ENCODE measurements around the gene DMGDH. TPM values are rescaled to one million over a fixed set of nuclear protein-coding genes. Genes with fewer than 3 reads are reported as not detected.

Gene DMGDH
- total RNA-seq, 1 experiment from 2014 or later: not detected

- Histone ChIP-seq H3K9ac (ENCODE audit: extremely low read depth, insufficient read length, low read length) (no peak within 1 kb of the TSS), H3K56ac (ENCODE audit: insufficient read length, low read depth, low read length) (no peak within 1 kb of the TSS)
- peaks cover 54% of the 10 kb centered on the region for H3K27me3 Mint-ChIP-seq (ENCODE audit: low read depth)
These were observed 42.0 kb upstream of the DMGDH start, which contains the start of gene BHMT for GRCh38 chr5:79111387-79111959. BHMT (plus strand) TSS chr5:79111809; CDS start chr5:79111886, 77 bp downstream.

More at GRCh38 chr5:79111387-79111959, 42.0 kb upstream of the DMGDH start, which contains the start of gene BHMT:
- Histone ChIP-seq H2BK20ac (ENCODE audit: low read depth, low read length, poor library complexity, severe bottlenecking) (no peak within 1 kb of the TSS), H3K18ac (ENCODE audit: insufficient read length, low read depth, low read length) (no peak within 1 kb of the TSS), H3T11ph (ENCODE audit: low read length) (no peak within 1 kb of the TSS), H3K79me2 (ENCODE audit: insufficient read depth, low read length) (no peaks in the 10 kb centered on the region), H2BK5ac (ENCODE audit: insufficient read length, low read length) (no peak within 1 kb of the TSS), H4K5ac (ENCODE audit: insufficient read length, low read depth, low read length) (no peak within 1 kb of the TSS), H4K91ac (ENCODE audit: insufficient read length, low read depth, low read length) (no peak within 1 kb of the TSS), H3K27ac (ENCODE audit: insufficient read length, low read depth, low read length) (no peak within 1 kb of the TSS), H3K14ac (ENCODE audit: insufficient read depth, low read length) (no peak within 1 kb of the TSS), H4K20me1 (ENCODE audit: control insufficient read depth, insufficient read depth, insufficient read length) (no peaks in the 10 kb centered on the region), H2BK12ac (ENCODE audit: insufficient read length, low read depth, low read length) (no peak within 1 kb of the TSS), H3K4ac (ENCODE audit: low read depth, low read length) (no peak within 1 kb of the TSS), H3K27me3 (ENCODE audit: insufficient read depth, low read length) (peaks cover 13% of the 10 kb centered on the region; the same call in 1 of the 2 replicates), H2BK15ac (ENCODE audit: low read depth, low read length) (no peak within 1 kb of the TSS; the same call in 1 of the 2 replicates), H3K23me2 (ENCODE audit: insufficient read length, low read depth, low read length, poor library complexity, severe bottlenecking) (peaks cover 11% of the 10 kb centered on the region), H3K4me2 (ENCODE audit: insufficient read depth, insufficient read length, low read length) (peak within 1 kb of the TSS; percentile 49), H2AFZ (ENCODE audit: low read length) (no peak within 1 kb of the TSS), H3K9me3 (ENCODE audit: control insufficient read depth, low read depth, low read length) (no peaks in the 10 kb centered on the region), H4K8ac (replicated peaks; ENCODE audit: insufficient read length, low read depth, low read length) (no peak within 1 kb of the TSS), H2AK5ac (ENCODE audit: insufficient read length, low read length) (no peak within 1 kb of the TSS), H3K4me1 (ENCODE audit: insufficient read depth, low read length) (no peaks in the 10 kb centered on the region; the same call in none of the 2 replicates), H3K23ac (ENCODE audit: insufficient read length, low read depth, low read length) (no peak within 1 kb of the TSS), H2BK120ac (ENCODE audit: low read depth, low read length, poor library complexity, severe bottlenecking) (no peak within 1 kb of the TSS), H3K79me1 (ENCODE audit: insufficient read depth, low read depth, low read length, poor library complexity, severe bottlenecking) (no peaks in the 10 kb centered on the region)
- DNase-seq: peak; percentile 61
- Mint-ChIP-seq H3K4me1 (peaks cover 7 to 9% of the 10 kb centered on the region in 2 experiments), H3K27ac (no peak within 1 kb of the TSS), H3K9me3 (no peaks in the 10 kb centered on the region), H3K36me3 (ENCODE audit: insufficient read depth in 1 of 3, low read depth in 3 of 3) (no peaks in the 10 kb centered on the region), H3K4me3 (peak within 1 kb of the TSS; percentile 70 to 88)
- no CpG with 5 or more reads among the region's 32 CpGs for WGBS (ENCODE audit: extremely low coverage, insufficient read length, low lambda C conversion rate)
- no peak for TF ChIP-seq CTCF (conservative IDR thresholded peaks at IDR 0.05)

Data from H9 (cell line).